ENCODE measurements around the gene KRTAP23-1. TPM values are rescaled to one million over a fixed set of nuclear protein-coding genes. Genes with fewer than 3 reads are reported as not detected.

KRTAP23-1 gene, protein sequence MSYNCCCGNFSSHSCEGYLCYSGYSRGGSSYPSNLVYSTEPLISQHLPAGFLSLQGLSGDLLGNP
- total RNA-seq (2022), result not detected in 2 replicates
- not detected for Bru-seq, nascent RNA
- not detected for BruChase-seq, experiment 1, labeled RNA remaining after a 6-hour chase
- BruChase-seq, experiment 2, labeled RNA remaining after a 2-hour chase, result not detected
- long read RNA-seq, result 0 reads

DNA sequence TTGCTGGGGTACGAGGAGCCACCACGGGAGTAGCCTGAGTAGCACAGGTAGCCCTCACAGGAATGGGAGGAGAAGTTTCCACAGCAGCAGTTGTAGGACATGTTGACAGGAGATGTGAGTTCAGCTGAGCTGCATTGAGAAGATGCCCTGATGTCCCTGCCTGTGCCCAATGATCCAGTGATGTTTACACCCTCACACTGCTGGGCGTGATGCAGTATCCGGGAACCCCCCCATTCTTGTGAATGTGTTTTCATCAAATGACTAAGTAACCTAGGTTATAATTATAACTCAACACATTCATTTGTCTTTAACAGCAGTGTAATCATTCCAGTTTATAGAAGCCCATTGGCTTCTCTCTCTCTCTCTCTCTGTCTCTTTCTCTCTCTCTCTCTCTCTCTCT, at the start of gene KRTAP23-1:
Gene KRTAP23-1, minus strand, starts transcription at position 101 of the 400 bp plus-strand sequence. Its CDS starts 0 bp downstream, at position 101.
- Mint-ChIP-seq H3K4me1 (ENCODE audit: insufficient read depth, unreplicated experiment) (no peaks in the 10 kb centered on the region), H3K9me3 (ENCODE audit: unreplicated experiment) (no peaks in the 10 kb centered on the region), H3K27ac (ENCODE audit: low read depth, unreplicated experiment) (no peak within 1 kb of the TSS), H3K4me3 (ENCODE audit: unreplicated experiment) (no peak within 1 kb of the TSS), H3K36me3 (ENCODE audit: insufficient read depth, unreplicated experiment) (no peaks in the 10 kb centered on the region), H3K27me3 (ENCODE audit: insufficient read depth, unreplicated experiment) (peaks cover 14% of the 10 kb centered on the region)
- BruUV-seq (replicated peaks), result no TSS peak
- TF ChIP-seq, protein P1, sequence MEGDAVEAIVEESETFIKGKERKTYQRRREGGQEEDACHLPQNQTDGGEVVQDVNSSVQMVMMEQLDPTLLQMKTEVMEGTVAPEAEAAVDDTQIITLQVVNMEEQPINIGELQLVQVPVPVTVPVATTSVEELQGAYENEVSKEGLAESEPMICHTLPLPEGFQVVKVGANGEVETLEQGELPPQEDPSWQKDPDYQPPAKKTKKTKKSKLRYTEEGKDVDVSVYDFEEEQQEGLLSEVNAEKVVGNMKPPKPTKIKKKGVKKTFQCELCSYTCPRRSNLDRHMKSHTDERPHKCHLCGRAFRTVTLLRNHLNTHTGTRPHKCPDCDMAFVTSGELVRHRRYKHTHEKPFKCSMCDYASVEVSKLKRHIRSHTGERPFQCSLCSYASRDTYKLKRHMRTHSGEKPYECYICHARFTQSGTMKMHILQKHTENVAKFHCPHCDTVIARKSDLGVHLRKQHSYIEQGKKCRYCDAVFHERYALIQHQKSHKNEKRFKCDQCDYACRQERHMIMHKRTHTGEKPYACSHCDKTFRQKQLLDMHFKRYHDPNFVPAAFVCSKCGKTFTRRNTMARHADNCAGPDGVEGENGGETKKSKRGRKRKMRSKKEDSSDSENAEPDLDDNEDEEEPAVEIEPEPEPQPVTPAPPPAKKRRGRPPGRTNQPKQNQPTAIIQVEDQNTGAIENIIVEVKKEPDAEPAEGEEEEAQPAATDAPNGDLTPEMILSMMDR (IDR thresholded peaks at IDR 0.05; ENCODE audit: unreplicated experiment), result no peak
- intact Hi-C loops (cut with micrococcal nuclease), result loop anchor here (10.0 kb wide), 1 partner anchor 86 kb away; the partner anchor contains the start of gene KRTAP13-4
- ChIA-PET CTCF (interaction anchor here (0.5 to 0.6 kb wide), 2 partner anchors 67 to 1272 kb away, joined by 4 read pairs; no protein-coding TSS in a partner anchor), POLR2A (interaction anchor here (0.7 kb wide), 1 partner anchor 912 kb away, joined by 4 read pairs; no protein-coding TSS in a partner anchor)
- DNase-seq (ENCODE audit: unreplicated experiment), result no peak

DNA sequence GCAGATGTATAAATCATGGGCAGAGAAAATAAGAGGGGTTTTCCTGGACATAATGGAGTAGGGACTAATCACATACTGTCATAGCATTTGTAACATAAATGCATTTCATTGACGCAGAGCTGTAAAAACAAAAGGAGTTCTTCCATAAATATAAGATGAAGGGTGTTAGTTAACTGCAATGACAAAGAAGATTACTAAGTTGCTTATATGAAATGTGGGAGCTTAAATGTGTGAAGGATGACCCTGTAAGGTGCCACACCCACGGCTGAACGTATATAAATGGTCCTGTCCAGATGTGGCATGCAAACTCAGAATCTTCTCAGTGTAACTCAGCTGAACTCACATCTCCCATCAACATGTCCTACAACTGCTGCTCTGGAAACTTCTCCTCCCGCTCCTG, 47.3 kb upstream of the KRTAP23-1 start, which contains the start of gene KRTAP13-1:
Gene KRTAP13-1, plus strand, starts transcription at position 301 of the 400 bp plus-strand sequence. Its CDS starts 56 bp downstream, at position 357.
- no peak within 1 kb of the TSS for H3K27ac Mint-ChIP-seq (ENCODE audit: low read depth, unreplicated experiment)
- H3K4me1 Mint-ChIP-seq (ENCODE audit: insufficient read depth, unreplicated experiment), result no peaks in the 10 kb centered on the region
- ChIA-PET POLR2A (no interaction called here), CTCF (no interaction called here)
- peaks cover 94% of the 10 kb centered on the region for H3K27me3 Mint-ChIP-seq (ENCODE audit: insufficient read depth, unreplicated experiment)
- TF ChIP-seq, protein P1 (IDR thresholded peaks at IDR 0.05; ENCODE audit: unreplicated experiment), result no peak
- H3K4me3 Mint-ChIP-seq (ENCODE audit: unreplicated experiment), result no peak within 1 kb of the TSS
- DNase-seq (ENCODE audit: unreplicated experiment), result no peak
- intact Hi-C loops (cut with micrococcal nuclease), result no loop called here
- no TSS peak for BruUV-seq (replicated peaks)
- no peaks in the 10 kb centered on the region for H3K36me3 Mint-ChIP-seq (ENCODE audit: insufficient read depth, unreplicated experiment)
- H3K9me3 Mint-ChIP-seq (ENCODE audit: unreplicated experiment), result no peaks in the 10 kb centered on the region

DNA sequence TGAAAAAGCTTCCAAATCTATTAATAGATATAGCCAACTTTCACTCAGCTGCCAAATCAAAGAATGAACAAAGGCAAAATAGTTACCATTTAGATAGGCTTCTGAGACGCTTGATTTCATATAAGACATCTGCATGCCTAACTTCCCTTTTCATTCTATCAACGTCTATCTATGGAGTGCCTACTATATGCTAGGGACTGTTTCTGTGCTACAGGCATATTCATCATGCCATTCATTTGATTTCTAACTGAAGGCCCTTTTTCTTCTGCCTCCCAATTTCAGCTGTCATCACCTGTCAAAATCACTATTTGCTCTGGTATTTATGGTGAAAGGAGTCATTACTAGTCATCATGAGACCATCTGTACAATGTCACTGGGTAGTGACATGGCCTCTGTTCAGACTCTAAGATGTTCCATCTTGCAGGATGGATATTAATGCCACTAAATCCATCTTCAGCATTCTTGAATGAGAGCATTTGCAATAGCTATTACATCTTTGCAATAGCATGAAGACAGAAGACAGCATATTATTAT, 43.2 kb upstream of the KRTAP23-1 start:
- Mint-ChIP-seq H3K27ac (ENCODE audit: low read depth, unreplicated experiment) (no peak overlapping the region), H3K4me1 (ENCODE audit: insufficient read depth, unreplicated experiment) (no peaks in the 10 kb centered on the region), H3K4me3 (ENCODE audit: unreplicated experiment) (no peak overlapping the region), H3K36me3 (ENCODE audit: insufficient read depth, unreplicated experiment) (no peaks in the 10 kb centered on the region), H3K27me3 (ENCODE audit: insufficient read depth, unreplicated experiment) (peaks cover 95% of the 10 kb centered on the region), H3K9me3 (ENCODE audit: unreplicated experiment) (no peaks in the 10 kb centered on the region)
- TF ChIP-seq, protein P1 (IDR thresholded peaks at IDR 0.05; ENCODE audit: unreplicated experiment), result no peak
- ChIA-PET CTCF (interaction anchor here (0.7 kb wide), 1 partner anchor 327 kb away, joined by 3 read pairs; no protein-coding TSS in a partner anchor), POLR2A (no interaction called here)
- DNase-seq (ENCODE audit: unreplicated experiment), result no peak
- no TSS peak for BruUV-seq (replicated peaks)
- intact Hi-C loops (cut with micrococcal nuclease), result no loop called here

DNA sequence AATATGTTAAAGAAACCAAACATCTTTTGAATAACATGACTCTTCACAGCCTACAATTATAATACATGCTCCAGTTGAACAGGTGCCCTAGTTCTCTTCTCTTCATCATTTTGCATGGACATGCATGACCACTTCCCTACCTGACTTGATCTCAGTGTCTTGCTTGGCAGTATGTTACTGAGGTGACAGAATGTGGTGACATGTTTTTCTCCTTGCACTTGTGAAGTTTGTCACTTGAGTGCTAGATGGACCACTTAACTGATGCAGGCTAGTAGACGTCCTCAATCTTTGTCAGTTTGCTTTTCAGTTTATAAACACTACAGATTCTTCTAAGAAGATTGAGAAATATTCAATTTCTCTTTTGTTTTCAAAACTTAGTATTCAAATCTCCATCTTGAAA, 33.8 kb upstream of the KRTAP23-1 start:
- Mint-ChIP-seq H3K36me3 (ENCODE audit: insufficient read depth, unreplicated experiment) (no peaks in the 10 kb centered on the region), H3K27ac (ENCODE audit: low read depth, unreplicated experiment) (no peak overlapping the region), H3K27me3 (ENCODE audit: insufficient read depth, unreplicated experiment) (peaks cover 42% of the 10 kb centered on the region), H3K9me3 (ENCODE audit: unreplicated experiment) (peaks cover 6% of the 10 kb centered on the region), H3K4me1 (ENCODE audit: insufficient read depth, unreplicated experiment) (peaks cover 9% of the 10 kb centered on the region), H3K4me3 (ENCODE audit: unreplicated experiment) (no peak overlapping the region)
- POLR2A ChIA-PET, result no interaction called here
- intact Hi-C loops (cut with micrococcal nuclease), result no loop called here
- DNase-seq (ENCODE audit: unreplicated experiment), result no peak
- BruUV-seq (replicated peaks), result no TSS peak
- TF ChIP-seq, protein P1 (IDR thresholded peaks at IDR 0.05; ENCODE audit: unreplicated experiment), result no peak
- CTCF ChIA-PET, result no interaction called here
